GM23338 (cell line): ENCODE data around the gene EML4. TPM values are rescaled to one million over a fixed set of nuclear protein-coding genes. Genes with fewer than 3 reads are reported as not detected.

Experiments used
- EZH2 ChIP-seq: fragments of 200-600 bp; sonication (generic); IDR thresholded peaks from one replicate; pipeline ENCODE4 v1.8.0; 2017; ENCODE audit warnings: antibody characterized with exemption, mild to moderate bottlenecking, low read depth; ENCODE audit not compliant: unreplicated experiment
- JUNB ChIP-seq: IDR thresholded peaks from one replicate; pipeline ENCODE4 v1.6.1; 2016; ENCODE audit warnings: antibody characterized with exemption; ENCODE audit not compliant: unreplicated experiment
- STAT1 ChIP-seq: IDR thresholded peaks from one replicate; pipeline ENCODE4 v1.6.1; 2016; ENCODE audit warnings: antibody characterized with exemption; ENCODE audit not compliant: unreplicated experiment
- ZNF114 ChIP-seq: fragments of 250-450 bp; sonication (Bioruptor Pico); IDR thresholded peaks from 2 replicates; pipeline ENCODE4 v1.5.0; 2020; ENCODE audit warnings: mild to moderate bottlenecking, moderate library complexity
- polyA plus RNA-seq: library from polyadenylated mRNA; unstranded; fragments of >200 nt; fragmentation: Nextera tagmentation; extraction: Ambion mirVana; gene quantifications from 2 replicates; pipeline ENCODE4 v1.2.1, GENCODE V29; 2016
- total RNA-seq: library from RNA; depleted of rRNA; stranded (reverse); fragments of >200 nt; shearing (Covaris generic); gene quantifications from 2 replicates; pipeline ENCODE4 v1.2.3, GENCODE V29; 2014
- TF ChIP-seq, protein P1 (sequence below): fragments of 250-450 bp; sonication (Bioruptor Pico); IDR thresholded peaks from 2 replicates; pipeline ENCODE4 v1.5.0; 2020; ENCODE audit warnings: mild to moderate bottlenecking, moderate library complexity
- TF ChIP-seq, protein P2 (sequence below), 2 experiments: fragments of 200-600 bp in 1 of 2; sonication (generic) in 1 of 2; conservative IDR thresholded peaks; 2 replicates each; pipeline versions ENCODE4 v1.5.1 to v1.6.1; 2016 to 2017; ENCODE audit warnings: antibody characterized with exemption in 2 of 2, low read depth in 2 of 2, mild to moderate bottlenecking in 2 of 2, moderate library complexity in 1 of 2
- TF ChIP-seq, protein P3 (sequence below): IDR thresholded peaks from one replicate; pipeline ENCODE4 v1.6.1; 2018; ENCODE audit warnings: antibody characterized with exemption; ENCODE audit not compliant: unreplicated experiment

The EML4 gene
- total and polyA plus RNA-seq, 2 experiments from 2014 or later, result 65.3 to 115 TPM

DNA sequence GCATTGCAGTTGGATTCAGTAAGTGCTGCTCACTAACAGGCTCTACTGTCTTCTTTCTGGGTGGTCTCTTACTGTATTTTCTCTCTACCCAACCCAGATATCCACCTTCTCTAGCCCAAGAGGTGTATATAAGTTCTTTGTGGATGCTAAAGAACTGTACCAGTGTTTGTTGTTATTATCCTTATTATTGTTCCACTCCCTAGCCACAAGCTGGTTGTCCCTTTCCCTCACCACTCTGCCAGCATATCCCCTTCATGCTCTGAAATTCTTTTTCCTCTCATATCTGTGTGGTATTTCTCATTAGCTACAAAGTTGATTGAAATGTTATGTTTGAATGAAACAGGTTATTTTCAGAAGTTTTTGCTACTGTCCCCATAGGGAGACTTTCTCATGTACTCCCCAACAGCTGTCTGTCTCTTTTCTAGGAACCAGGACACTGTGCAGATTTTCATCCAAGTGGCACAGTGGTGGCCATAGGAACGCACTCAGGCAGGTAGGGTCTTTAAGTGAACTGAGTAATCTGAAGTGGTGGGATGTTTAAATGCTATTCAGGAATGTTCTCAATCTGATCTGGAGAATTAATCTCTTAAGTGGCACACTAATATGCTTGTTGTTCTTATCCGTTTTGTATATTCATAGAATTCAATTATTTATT lies 135.0 kb downstream of the EML4 start (continued):
- TF ChIP-seq, protein P1, sequence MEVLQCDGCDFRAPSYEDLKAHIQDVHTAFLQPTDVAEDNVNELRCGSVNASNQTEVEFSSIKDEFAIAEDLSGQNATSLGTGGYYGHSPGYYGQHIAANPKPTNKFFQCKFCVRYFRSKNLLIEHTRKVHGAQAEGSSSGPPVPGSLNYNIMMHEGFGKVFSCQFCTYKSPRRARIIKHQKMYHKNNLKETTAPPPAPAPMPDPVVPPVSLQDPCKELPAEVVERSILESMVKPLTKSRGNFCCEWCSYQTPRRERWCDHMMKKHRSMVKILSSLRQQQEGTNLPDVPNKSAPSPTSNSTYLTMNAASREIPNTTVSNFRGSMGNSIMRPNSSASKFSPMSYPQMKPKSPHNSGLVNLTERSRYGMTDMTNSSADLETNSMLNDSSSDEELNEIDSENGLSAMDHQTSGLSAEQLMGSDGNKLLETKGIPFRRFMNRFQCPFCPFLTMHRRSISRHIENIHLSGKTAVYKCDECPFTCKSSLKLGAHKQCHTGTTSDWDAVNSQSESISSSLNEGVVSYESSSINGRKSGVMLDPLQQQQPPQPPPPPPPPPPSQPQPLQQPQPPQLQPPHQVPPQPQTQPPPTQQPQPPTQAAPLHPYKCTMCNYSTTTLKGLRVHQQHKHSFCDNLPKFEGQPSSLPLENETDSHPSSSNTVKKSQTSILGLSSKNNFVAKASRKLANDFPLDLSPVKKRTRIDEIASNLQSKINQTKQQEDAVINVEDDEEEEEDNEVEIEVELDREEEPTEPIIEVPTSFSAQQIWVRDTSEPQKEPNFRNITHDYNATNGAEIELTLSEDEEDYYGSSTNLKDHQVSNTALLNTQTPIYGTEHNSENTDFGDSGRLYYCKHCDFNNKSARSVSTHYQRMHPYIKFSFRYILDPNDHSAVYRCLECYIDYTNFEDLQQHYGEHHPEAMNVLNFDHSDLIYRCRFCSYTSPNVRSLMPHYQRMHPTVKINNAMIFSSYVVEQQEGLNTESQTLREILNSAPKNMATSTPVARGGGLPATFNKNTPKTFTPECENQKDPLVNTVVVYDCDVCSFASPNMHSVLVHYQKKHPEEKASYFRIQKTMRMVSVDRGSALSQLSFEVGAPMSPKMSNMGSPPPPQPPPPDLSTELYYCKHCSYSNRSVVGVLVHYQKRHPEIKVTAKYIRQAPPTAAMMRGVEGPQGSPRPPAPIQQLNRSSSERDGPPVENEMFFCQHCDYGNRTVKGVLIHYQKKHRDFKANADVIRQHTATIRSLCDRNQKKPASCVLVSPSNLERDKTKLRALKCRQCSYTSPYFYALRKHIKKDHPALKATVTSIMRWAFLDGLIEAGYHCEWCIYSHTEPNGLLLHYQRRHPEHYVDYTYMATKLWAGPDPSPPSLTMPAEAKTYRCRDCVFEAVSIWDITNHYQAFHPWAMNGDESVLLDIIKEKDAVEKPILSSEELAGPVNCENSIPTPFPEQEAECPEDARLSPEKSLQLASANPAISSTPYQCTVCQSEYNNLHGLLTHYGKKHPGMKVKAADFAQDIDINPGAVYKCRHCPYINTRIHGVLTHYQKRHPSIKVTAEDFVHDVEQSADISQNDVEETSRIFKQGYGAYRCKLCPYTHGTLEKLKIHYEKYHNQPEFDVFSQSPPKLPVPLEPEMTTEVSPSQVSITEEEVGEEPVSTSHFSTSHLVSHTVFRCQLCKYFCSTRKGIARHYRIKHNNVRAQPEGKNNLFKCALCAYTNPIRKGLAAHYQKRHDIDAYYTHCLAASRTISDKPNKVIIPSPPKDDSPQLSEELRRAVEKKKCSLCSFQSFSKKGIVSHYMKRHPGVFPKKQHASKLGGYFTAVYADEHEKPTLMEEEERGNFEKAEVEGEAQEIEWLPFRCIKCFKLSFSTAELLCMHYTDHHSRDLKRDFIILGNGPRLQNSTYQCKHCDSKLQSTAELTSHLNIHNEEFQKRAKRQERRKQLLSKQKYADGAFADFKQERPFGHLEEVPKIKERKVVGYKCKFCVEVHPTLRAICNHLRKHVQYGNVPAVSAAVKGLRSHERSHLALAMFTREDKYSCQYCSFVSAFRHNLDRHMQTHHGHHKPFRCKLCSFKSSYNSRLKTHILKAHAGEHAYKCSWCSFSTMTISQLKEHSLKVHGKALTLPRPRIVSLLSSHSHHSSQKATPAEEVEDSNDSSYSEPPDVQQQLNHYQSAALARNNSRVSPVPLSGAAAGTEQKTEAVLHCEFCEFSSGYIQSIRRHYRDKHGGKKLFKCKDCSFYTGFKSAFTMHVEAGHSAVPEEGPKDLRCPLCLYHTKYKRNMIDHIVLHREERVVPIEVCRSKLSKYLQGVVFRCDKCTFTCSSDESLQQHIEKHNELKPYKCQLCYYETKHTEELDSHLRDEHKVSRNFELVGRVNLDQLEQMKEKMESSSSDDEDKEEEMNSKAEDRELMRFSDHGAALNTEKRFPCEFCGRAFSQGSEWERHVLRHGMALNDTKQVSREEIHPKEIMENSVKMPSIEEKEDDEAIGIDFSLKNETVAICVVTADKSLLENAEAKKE (CRISPR knock-in tag), result no peak
- TF ChIP-seq JUNB, result no peak
- TF ChIP-seq STAT1, result no peak
- TF ChIP-seq, protein P2, sequence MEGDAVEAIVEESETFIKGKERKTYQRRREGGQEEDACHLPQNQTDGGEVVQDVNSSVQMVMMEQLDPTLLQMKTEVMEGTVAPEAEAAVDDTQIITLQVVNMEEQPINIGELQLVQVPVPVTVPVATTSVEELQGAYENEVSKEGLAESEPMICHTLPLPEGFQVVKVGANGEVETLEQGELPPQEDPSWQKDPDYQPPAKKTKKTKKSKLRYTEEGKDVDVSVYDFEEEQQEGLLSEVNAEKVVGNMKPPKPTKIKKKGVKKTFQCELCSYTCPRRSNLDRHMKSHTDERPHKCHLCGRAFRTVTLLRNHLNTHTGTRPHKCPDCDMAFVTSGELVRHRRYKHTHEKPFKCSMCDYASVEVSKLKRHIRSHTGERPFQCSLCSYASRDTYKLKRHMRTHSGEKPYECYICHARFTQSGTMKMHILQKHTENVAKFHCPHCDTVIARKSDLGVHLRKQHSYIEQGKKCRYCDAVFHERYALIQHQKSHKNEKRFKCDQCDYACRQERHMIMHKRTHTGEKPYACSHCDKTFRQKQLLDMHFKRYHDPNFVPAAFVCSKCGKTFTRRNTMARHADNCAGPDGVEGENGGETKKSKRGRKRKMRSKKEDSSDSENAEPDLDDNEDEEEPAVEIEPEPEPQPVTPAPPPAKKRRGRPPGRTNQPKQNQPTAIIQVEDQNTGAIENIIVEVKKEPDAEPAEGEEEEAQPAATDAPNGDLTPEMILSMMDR (conservative IDR thresholded peaks at IDR 0.05; ENCODE audit: low read depth in 2 of 2), result no peak
- no peak for TF ChIP-seq ZNF114 (CRISPR knock-in tag)
- TF ChIP-seq, protein P3, sequence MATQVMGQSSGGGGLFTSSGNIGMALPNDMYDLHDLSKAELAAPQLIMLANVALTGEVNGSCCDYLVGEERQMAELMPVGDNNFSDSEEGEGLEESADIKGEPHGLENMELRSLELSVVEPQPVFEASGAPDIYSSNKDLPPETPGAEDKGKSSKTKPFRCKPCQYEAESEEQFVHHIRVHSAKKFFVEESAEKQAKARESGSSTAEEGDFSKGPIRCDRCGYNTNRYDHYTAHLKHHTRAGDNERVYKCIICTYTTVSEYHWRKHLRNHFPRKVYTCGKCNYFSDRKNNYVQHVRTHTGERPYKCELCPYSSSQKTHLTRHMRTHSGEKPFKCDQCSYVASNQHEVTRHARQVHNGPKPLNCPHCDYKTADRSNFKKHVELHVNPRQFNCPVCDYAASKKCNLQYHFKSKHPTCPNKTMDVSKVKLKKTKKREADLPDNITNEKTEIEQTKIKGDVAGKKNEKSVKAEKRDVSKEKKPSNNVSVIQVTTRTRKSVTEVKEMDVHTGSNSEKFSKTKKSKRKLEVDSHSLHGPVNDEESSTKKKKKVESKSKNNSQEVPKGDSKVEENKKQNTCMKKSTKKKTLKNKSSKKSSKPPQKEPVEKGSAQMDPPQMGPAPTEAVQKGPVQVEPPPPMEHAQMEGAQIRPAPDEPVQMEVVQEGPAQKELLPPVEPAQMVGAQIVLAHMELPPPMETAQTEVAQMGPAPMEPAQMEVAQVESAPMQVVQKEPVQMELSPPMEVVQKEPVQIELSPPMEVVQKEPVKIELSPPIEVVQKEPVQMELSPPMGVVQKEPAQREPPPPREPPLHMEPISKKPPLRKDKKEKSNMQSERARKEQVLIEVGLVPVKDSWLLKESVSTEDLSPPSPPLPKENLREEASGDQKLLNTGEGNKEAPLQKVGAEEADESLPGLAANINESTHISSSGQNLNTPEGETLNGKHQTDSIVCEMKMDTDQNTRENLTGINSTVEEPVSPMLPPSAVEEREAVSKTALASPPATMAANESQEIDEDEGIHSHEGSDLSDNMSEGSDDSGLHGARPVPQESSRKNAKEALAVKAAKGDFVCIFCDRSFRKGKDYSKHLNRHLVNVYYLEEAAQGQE, result no peak
- TF ChIP-seq EZH2, result no peak
